NCI-H774 (cell line): ENCODE results near the gene ADM2.

ENCODE experiments used
- DNase-seq: peaks from one replicate; lab custom pipeline; 2025; lab: John Stamatoyannopoulos, UW

ADM2 gene

DNA sequence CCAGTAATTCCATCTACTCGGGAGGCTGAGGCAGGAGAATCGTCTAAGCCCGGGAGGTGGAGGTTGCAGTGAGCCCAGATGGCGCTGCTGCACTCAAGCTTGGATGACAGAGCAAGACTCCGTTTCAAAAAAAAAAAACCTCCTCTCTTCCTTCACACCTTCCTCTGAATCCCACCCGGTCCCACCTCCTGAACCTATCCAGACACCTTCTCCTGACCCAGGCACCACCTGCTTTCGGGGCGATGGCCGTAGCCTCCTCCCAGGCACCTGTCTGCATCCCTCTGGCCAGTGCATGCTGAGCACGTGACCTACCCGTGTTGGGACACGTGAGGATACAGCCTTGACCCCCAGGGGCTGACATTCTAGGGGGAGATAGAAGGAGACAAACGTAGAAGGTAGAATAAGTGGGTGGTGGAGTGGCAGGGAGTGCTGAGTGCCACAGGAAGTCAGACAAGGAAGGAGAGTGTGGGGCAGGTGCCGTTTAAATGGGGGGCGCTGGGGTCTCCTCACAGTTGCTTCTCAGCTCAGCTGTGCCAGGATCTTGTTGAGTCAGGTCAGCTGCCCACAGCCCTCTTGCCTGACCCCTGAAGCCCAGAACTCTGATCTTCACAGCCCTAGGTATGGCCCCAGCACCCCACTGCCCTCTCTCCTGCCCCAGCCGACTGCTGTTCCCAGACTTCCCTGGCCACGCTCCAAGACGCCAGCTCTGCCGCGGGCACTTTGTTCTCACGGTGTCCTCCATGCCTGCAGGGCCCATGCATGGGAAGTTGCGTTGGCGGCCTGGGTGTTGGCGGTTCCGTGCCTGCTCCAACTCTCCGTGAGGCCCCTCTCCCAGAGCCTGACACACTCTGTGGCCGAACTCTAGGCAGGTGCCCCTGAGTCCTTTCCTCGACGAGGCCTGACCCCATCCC is 4.1 kb downstream of the ADM2 start:
- DNase-seq: no peak

DNA sequence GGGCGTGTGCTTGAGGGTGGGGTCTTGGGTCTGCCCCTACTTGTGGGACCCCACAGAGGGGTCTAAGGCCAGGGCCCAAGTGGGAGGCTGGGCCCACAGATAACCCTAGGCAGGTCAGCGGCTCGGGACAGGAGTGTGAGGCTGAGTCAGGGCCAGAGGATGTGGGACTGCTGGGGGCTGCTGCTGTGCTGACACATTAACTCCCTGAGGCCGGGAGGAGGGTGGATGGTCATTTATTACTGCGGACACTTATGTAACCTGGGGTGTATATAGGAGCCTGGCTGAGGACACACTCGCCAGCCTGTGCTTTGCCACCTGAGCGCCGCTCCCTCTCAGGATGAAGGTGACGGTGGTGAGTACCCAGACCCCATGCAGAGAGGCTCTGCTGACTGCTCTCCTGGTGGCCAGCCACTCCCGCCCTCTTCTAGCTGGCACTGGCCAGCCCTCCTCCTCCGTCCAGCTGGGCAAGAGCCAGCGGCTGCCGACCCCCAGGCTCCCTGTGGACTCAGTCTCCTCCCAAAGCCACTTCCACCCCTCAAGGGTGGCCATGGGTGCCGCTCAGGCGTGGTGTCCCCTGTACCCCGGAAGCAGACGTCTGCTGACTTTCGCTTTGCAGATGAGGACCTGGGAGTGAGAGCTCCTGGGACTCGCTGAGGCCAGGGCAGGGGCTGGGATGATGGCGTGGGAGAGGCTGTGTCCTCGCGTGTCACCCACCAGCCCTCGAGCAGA is 5.4 kb downstream of the ADM2 start, which contains the start of gene MIOX:
Gene MIOX, plus strand, starts transcription at position 299 of the 729 bp plus-strand sequence. Its CDS starts 39 bp downstream, at position 338.
- DNase-seq: no peak

DNA sequence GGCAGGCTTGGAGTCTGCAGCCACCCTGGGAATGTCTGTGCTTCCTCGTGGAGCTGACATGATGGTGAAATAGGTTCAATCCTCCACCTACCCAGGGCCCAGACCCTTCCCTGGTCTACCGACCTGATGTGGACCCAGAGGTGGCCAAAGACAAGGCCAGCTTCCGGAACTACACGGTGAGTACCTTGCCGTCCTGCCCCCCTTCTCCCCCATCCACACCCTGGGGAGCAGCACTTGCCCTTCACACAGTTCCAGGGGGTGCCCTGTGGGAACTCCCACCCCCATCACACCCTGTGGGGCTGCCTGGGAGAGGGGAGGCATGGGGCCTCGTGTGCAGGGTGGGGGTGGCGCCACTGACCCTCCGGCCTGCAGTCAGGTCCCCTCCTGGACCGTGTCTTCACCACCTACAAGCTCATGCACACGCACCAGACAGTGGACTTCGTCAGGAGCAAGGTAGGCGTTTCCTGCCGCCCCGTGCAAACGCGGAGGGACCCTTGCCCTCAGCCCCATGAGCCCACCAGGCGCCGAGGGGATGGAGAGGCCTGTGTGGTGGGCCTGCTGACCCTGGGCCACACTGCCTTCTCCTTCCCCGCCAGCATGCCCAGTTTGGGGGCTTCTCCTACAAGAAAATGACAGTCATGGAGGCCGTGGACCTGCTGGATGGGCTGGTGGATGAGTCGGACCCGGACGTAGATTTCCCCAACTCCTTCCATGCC is 6.1 kb downstream of the ADM2 start:
- no peak for DNase-seq

DNA sequence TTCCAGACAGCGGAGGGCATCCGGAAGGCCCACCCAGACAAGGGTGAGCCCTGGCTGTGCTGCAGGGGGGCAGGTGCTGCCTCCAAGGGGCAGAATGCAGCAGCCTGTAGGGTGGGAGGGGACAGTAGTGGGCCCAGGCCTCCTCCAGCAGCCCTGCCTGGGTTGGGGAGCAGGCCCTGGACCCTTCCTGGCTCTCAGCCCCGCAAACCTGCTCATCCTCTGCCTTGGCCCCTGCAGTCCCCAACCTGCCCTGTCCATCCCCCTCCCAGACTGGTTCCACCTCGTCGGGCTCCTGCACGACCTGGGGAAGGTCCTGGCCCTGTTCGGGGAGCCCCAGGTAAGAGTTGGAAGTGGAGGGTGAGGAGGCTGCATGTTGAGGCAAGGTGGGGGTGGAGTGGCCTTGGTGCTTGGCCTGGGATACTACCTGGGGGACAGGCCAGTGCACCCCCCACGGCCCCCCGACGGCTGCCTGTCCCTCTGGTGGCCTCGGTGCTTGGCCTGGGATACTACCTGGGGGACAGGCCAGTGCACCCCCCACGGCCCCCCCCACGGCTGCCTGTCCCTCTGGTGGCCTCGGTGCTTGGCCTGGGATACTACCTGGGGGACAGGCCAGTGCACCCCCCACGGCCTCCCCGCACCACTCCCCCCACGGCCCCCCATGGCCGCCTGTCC is 6.8 kb downstream of the ADM2 start:
- DNase-seq: no peak

DNA sequence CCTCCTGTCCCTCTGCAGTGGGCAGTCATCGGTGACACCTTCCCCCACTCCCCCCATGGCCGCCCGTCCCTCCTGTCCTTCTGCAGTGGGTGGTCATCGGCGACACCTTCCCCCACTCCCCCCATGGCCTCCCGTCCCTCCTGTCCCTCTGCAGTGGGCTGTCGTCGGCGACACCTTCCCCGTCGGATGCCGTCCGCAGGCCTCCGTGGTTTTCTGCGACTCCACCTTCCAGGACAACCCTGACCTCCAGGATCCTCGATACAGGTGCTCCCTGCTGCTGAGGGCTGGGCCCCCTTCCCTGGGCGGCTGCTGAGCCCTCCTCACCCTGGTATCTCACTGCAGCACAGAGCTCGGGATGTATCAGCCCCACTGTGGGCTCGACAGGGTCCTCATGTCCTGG is 7.5 kb downstream of the ADM2 start:
- DNase-seq: no peak

DNA sequence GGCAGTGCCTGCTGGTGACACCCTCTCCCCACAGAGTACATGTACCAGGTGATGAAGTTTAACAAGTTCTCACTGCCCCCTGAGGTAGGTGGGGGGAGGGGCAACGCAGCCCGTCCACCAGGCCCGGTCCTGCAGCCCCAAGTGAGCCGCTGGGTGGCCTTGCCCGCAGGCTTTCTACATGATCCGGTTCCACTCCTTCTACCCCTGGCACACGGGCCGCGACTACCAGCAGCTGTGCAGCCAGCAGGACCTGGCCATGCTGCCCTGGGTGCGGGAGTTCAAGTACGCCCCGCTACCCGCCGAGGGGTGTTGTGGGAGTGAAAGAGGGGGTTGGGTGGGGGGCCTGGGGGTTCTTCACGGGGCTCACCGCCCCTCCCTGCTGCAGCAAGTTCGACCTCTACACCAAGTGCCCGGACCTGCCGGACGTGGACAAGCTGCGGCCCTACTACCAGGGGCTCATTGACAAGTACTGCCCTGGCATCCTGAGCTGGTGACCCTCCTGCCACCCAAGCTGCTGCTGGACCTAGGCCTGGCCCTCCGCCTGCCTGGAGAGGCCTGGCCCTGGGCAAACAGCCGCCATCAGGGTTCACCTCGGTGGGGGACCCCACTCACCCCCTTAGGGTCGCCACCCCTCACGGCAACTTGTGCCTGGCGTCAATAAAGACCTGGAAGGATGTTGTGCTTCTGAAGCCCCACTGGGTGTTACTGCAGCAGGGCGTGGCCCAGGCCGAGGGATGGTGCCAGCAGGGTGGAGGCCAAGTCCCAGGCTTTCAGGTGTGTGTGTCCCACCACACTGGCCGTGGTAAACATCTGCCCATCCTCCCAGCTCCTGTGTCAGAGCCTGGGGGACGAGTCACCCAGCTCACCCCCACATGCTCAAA is 8.3 kb downstream of the ADM2 start:
- no peak for DNase-seq

DNA sequence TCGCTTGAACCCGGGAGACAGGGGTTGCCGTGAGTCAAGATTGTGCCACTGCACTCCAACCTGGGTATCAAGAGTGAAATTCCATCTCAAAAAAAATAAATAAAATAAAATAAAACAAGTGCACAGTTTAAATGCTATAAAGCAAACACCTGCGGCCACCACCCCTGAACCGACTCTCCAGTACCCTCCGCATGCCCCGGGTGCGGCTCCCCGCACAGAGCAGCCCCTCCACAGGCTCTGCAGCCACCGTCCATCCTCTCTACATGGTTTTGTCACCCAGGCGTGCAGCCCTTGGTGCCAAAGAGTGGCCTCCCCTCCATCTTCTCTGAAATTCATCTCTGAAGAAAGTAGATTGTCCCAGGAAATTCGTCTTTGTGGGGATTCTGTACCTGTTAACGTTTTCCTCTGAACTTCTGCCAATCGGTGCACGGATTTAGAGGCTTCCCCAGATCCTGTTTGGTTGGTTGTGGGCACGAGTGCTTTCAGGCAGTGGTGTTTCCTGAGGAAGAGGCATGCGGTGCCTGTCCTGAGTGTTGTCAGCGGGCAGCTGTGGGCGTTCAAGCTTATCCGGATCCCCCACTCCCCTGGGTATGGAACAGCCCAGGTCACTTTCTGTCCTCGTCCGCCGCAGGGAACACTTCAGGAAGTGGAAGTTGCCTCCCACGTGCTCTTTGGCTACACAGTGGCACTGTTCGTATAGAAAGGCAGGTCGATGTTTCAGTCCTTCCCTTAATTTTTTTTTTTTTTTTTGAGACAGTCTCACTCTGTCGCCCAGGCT is 9.4 kb downstream of the ADM2 start:
- DNase-seq: no peak

DNA sequence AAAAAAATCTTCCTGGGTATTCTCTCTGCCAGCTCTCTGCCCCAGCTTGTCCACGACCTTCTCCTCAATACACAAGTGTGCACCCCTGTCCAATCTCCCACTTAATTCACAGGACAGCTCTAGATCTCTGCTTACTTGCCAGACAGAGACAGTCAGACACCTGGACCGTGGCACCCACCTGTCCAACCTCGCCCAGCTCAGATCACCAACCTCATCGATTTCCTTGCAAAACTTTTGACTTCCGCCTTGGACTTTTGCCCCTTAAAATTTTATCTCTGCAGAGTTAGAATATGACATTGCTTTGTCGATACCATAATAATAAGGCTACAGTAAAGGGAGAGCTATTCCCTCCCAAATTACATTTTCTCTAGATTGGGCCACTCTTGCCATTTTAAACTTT is 15.8 kb downstream of the ADM2 start:
- no peak for DNase-seq

DNA sequence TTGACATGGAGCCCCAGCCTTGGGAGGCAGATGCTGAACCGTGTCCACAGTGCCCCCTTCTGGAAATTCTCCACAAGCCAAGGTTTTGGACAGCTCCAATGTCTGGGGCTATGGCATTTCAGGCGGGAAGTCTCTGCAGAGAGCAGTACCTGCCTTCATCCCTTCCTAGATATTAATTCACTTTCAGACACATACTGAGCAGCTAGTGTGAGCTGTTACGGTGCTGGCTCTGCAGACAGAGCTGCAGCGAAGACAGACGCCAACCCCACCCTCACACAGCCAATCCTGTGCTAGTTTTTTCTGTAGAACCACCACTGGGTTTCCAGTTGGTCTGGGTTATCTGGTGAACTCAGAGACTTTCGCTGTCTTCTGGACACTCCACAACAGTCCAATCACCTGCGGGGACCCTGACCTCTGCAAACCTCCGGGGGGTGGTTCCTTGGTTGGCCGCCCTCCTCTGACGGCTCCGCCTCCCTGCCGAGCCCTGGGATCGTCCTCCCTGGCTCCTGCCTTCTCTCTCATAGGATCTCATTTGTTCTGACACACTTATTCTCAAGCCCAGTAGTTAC is 17.1 kb downstream of the ADM2 start:
- DNase-seq: peak; percentile 36

DNA sequence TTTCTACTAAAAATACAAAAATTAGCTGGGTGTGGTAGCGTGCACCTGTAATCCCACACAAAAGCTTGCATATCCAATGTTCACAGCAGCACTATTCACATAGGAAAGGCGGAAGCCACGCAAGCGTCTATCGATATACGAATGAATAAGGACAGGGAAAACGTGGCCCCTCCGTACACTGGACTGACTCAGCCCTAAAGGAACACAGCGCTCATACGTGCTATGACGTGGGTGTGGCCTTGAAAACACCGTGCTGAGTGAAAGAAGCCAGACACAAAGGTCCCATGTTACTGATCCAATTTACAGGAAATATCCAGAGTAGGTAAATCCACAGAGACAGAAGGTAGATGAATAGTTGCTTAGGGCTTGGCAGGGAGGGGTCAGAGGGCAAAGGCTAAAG is 19.1 kb downstream of the ADM2 start:
- no peak for DNase-seq

DNA sequence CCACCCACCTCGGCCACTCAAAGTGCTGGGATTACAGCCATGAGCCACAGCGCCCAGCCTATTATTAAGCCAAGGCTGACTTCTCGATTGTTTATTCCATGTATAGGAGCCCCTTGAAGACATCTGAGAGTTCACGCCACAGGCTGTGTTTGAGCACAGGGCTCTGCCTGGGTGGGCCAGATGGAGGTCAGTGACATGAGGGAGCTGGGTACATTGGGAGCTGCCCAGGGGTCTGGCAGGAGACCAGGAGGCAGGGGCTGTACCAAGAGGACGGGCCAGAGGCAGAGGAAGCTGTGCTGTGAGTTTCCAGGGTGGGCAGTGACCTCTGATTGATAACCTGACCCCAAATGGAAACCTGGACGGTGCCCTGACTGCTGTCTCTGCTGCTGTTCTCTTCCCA is 20.8 kb downstream of the ADM2 start:
- no peak for DNase-seq

DNA sequence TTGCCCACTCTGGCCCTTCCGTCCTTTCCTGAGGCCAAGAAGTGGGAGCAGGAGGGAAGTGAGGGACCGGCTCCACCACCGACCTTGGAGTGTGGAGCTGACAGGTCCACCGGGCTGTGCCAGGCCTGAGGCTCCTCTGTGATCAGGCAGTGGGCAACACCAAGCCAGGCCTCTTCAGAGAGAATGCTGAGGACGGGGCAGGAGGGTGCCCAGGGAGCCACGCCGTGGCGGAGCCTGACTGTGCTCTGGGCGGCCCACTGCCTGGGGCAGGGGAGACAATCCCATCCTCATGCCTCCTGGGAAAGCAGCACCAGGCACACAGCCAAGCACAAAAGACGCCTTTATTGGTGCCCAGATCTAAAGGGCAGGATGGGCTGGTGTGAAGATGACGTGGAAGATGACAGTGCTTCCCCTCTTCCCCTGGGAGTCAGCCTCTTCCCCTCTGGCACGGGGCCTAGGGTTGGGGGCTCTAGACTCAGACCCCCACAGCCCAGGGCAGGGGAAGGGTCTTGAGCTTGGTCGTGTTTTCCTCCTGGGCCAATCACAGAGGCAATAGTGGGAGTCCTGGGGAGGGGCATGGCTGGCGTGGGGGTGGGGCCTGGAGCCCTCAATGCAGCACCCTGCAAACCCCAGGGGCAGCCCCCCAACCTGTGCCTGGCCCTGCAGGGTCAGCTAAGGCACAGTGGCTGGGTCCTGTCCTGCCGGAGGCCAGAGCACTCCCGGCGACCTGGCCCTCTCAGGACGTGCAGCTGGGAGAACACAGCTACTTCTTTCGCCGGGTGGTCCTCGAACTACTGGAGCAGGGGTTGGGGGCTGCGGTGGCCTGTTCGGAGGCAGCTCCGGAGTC is 21.5 kb downstream of the ADM2 start:
- no peak for DNase-seq

DNA sequence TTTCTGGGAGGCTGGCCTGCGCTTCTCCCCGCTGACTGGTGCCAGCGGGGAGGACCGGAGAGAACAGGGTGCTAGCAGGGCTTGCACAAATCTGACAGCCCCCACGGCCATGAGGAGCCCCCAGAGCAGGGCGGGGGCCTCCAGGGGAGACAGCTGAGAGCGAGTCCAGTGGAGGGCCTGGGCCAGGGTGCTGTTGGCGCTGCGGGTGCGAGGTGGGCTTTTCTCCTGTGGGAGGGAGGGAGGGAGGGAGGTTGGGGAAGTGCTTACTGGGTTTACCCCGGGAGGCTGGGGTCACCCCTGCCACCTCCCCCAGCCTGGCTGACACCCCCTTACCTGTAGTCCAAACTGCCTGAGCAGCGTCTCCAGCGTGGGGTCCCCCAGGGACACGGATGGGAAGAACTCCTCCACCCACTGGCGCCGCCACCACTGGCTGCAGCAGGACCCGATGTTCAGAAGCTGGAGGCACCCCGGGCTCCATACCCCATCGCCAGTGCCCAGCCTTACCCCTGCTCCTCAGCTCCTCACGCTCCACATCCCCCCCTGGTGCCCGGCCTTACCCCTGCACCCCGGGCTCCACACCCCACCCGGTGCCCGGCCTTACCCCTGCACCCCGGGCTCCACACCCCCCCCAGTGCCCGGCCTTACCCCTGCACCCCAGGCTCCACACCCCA is 22.3 kb downstream of the ADM2 start:
- DNase-seq: no peak

DNA sequence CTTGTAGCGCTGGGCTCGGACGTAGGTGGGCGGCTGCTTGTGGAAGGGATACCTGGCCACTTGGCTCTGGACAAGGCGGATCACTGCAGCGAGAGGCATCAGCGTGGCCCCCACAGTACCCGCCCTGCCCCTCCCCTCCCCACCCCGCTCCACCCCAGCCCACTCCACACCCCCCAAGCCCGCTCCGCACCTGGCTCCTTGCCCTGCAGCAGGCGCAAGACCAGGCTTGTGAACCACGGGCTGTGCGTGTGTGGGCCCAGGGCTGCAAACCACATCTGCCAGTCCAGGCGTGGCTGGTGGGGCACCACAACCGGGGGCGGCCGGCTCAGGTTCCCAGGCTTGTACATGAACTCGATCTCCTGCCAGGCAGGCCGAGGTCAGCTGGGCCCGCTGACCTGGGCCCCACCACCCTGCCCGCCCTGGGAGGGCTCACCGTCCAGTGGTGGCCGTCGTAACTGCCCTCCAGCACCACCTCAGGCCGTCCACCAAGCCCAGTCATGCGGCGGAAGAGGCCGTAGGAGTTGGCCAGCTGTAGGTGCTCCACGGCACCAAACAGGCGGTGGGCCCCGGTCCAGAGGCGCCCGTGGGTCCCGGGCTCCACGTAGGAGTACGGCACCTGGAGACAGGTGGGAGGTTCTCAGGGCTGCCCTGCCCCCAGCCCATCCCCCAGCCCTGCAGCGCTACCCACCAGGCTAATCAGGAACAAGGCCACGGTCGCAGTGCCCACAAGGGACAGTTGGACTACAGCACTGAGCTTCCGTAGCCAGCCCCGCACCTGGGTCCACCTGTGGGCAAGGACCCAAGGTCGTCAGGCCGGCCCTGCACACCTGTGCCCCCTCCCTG is 23.2 kb downstream of the ADM2 start:
- DNase-seq: no peak

DNA sequence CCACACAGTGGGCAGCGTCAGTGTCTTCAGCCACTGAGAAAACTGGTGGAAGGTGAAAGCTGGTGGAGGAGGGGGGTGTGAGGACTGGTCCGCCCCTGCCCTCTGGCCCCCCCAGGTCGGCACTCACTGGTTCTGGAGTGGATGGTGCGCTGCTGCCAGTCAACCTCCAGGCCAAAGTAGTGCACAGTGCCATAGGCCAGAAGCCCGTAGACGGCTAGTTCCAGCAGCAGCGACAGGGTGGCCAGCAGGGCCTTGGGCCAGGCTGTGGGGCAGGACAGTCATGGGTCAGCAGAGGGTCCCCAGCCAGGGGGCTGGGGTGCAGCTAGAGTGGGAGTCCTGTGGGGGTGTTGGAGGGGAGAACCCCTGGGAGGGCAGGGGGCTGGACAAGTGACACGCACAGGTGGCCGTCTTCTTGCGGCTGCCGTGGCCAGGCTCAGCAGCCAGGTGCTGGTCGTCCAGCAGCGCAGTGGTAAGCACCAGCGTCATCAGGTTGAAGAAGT is 24.0 kb downstream of the ADM2 start:
- no peak for DNase-seq

DNA sequence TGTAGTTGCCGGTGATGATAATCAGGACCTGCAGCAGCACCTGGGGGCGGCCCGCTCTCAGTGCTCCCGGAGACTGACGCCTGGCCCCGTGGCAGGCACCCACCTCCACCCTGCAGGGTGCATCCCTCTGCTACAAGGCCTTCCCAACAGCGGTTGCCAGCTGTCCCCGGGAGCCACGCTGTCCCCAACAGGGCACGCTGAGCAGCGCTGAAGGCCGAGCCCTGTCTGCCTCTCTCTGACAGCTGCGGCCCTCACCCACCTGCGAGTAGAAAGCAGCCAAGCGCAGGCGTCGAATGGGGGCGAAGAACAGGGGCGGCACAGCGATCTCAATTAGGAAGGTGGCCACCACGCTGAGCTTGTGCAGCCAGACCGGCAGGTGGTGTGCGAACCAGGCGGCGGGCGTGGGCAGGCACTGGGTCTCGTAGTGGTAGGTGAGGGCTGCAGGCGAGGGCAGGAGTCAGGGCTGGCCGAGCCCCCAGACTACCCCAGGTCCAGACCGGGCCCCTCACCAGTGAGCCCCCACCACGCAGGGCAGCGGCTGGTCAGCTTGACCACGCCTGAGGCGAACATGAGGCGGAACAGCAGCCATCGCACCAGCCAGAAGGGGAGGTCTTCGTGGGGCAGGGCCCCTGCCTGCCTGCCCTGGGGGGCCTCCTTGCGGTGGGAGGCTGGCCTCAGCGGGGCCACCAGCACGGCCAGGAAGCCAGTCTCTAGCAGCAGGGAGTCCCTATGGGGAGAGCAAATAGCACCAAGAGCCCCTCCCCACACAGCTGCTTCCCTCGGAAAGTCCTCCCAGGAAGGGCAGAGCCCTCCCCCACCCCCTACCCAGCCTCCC is 24.6 kb downstream of the ADM2 start:
- DNase-seq: no peak
